GM23248 (cell line): ENCODE data around the gene ADAMTS17.

ENCODE experiments used
- EZH2 ChIP-seq: fragments of 200-600 bp; sonication (generic); IDR thresholded peaks from 2 replicates; pipeline ENCODE4 v1.6.1; 2018; ENCODE audit warnings: antibody characterized with exemption, mild to moderate bottlenecking; ENCODE audit not compliant: insufficient read depth, poor library complexity, severe bottlenecking
- EZH2phosphoT487 ChIP-seq: fragments of 200-600 bp; sonication (generic); IDR thresholded peaks from 2 replicates; pipeline ENCODE4 v1.6.1; 2018; ENCODE audit warnings: antibody characterized with exemption, moderate library complexity, mild to moderate bottlenecking, low read depth; ENCODE audit not compliant: insufficient read depth

DNA sequence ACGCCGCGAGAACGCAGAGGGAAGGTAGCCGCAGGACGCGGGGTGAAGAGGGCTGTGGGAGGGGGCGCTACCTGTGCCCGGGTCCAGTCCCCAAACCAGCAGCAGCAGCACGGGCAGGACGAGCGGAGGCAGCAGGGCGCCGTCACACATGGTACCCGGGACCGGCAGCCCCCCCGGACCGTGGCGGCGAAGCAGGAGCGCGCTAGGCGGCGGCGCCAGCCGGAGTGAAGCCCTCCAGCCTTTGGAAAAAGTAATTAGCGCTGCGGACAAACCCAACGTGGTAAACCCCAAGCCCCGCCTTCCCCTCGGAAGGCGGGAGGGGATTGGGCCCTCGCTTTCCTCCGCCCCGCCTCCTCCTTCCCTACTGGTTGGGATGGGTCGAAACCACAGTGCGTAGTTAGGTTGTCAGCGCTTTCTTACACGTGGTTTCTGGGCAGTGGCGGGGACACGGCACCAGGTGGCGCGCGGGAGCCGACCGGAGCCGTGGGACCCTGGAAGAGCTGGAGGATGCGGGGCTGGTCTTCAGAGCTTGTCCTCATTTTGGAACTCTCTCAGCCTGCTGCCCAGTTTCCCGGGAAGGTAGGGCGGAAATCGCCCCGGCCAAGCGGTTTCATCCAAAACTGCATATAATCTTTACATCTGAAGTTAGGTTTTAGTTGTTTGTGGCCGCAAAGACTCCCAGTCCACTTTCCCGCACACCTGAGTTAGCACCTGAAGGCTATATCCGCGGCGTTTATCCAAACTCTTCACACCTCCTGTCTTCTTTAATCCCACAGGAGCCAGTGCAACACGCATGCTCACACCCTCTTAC is at the start of gene ADAMTS17:
- TF ChIP-seq EZH2 (no peak), EZH2phosphoT487 (no peak)
